ENCODE results near the gene ROBO4. TPM values are rescaled to one million over a fixed set of nuclear protein-coding genes. Genes with fewer than 3 reads are reported as not detected.

The ROBO4 gene
- total and polyA plus RNA-seq, 2 of the 13 experiments (the other 11 are each of a cell fraction or from before 2014, with no cell fraction given), result 0.07 to 1.1 TPM

- no peaks in the 10 kb centered on the region for H3K9me3 ChIP-seq (ENCODE audit: low read length)
- H3K4me3 ChIP-seq (replicated peaks in 1 of 3; ENCODE audit: insufficient read depth in 1 of 3, low read depth in 2 of 3, low read length in 3 of 3), result no peak overlapping the region
- H3K79me2 ChIP-seq (ENCODE audit: insufficient read depth, low read length), result no peaks in the 10 kb centered on the region
- BruUV-seq (replicated peaks), result no TSS peak
- no peak for FAIRE-seq
- DNase-seq (ENCODE audit: low spot score), result no peak
- H3K36me3 ChIP-seq (replicated peaks in 1 of 2; ENCODE audit: control insufficient read depth in 1 of 2, insufficient read depth in 2 of 2, low read length in 2 of 2), result no peaks in the 10 kb centered on the region
- TF ChIP-seq SKIL (CRISPR knock-in tag; IDR thresholded peaks at IDR 0.05; ENCODE audit: borderline replicate concordance), result no peak
- H3K27me3 ChIP-seq (ENCODE audit: control insufficient read depth in 1 of 2, insufficient read depth in 2 of 2, low read length in 2 of 2), result peaks cover 0 to 56% of the 10 kb centered on the region in 2 experiments; a peak in 4 of 5 replicates
- H2AFZ ChIP-seq (ENCODE audit: low read length), result no peak overlapping the region
- H3K27ac ChIP-seq (ENCODE audit: extremely low read length, insufficient read depth, low read length), result no peak overlapping the region
- WGBS (ENCODE audit: low lambda C conversion rate), result 15% methylated on average over 2 of the region's 2 CpGs
- no peak for ATAC-seq
- intact Hi-C loops (cut with micrococcal nuclease; ENCODE audit: unreplicated experiment) (no loop called here), in situ Hi-C loops (cut with HindIII; ENCODE audit: extremely low pct_ligation_motif_present, low pct_unique_long_range_greater_than_20kb) (no loop called here)
- H4K20me1 ChIP-seq (ENCODE audit: insufficient read depth, low read length), result no peaks in the 10 kb centered on the region
- peaks cover 18% of the 10 kb centered on the region for H3K4me1 ChIP-seq (ENCODE audit: insufficient read depth, low read length)
- CTCF ChIA-PET (ENCODE audit: low intra/inter-chr PET ratio, low total read pairs), result no interaction called here
- no peak overlapping the region for H3K9ac ChIP-seq (ENCODE audit: insufficient read depth, low read depth, low read length)
- no peak overlapping the region for H3K4me2 ChIP-seq (ENCODE audit: low read depth, low read length)
- POLR2A ChIA-PET, result no interaction called here
These were observed 7.5 kb downstream of the ROBO4 start for GRCh38 chr11:124890151-124890550.

GRCh38 chr11:124889191-124890091 is 8.2 kb downstream of the ROBO4 start:
- Histone ChIP-seq H3K4me3 (replicated peaks in 1 of 3; ENCODE audit: insufficient read depth in 1 of 3, low read depth in 2 of 3, low read length in 3 of 3) (no peak overlapping the region), H3K9ac (ENCODE audit: insufficient read depth, low read depth, low read length) (no peak overlapping the region), H3K9me3 (ENCODE audit: low read length) (no peaks in the 10 kb centered on the region), H3K4me1 (ENCODE audit: insufficient read depth, low read length) (peaks cover 18% of the 10 kb centered on the region), H3K79me2 (ENCODE audit: insufficient read depth, low read length) (no peaks in the 10 kb centered on the region), H3K4me2 (ENCODE audit: low read depth, low read length) (no peak overlapping the region), H3K36me3 (replicated peaks in 1 of 2; ENCODE audit: control insufficient read depth in 1 of 2, insufficient read depth in 2 of 2, low read length in 2 of 2) (no peaks in the 10 kb centered on the region), H3K27ac (ENCODE audit: extremely low read length, insufficient read depth, low read length) (no peak overlapping the region), H4K20me1 (ENCODE audit: insufficient read depth, low read length) (no peaks in the 10 kb centered on the region), H3K27me3 (ENCODE audit: control insufficient read depth in 1 of 2, insufficient read depth in 2 of 2, low read length in 2 of 2) (peaks cover 0 to 51% of the 10 kb centered on the region in 2 experiments; a peak in 4 of 5 replicates), H2AFZ (ENCODE audit: low read length) (no peak overlapping the region)
- POLR2A ChIA-PET, result no interaction called here
- CTCF ChIA-PET (ENCODE audit: low intra/inter-chr PET ratio, low total read pairs), result no interaction called here
- intact Hi-C loops (cut with micrococcal nuclease; ENCODE audit: unreplicated experiment) (no loop called here), in situ Hi-C loops (cut with HindIII; ENCODE audit: extremely low pct_ligation_motif_present, low pct_unique_long_range_greater_than_20kb) (no loop called here)
- DNase-seq (ENCODE audit: low spot score) (no peak), FAIRE-seq (no peak), ATAC-seq (no peak)
- no TSS peak for BruUV-seq (replicated peaks)
- WGBS (ENCODE audit: low lambda C conversion rate), result 0% methylated on average over 1 of the region's 2 CpGs
- TF ChIP-seq ETS1 (CRISPR knock-in tag; IDR thresholded peaks at IDR 0.05), result no peak
- no peak for TF ChIP-seq TEAD3 (CRISPR knock-in tag; optimal IDR thresholded peaks at IDR 0.05; ENCODE audit: borderline replicate concordance)
- TF ChIP-seq ARHGAP35 (CRISPR knock-in tag; IDR thresholded peaks at IDR 0.05; ENCODE audit: borderline replicate concordance), result no peak
- no peak for TF ChIP-seq ZNF224 (CRISPR knock-in tag; IDR thresholded peaks at IDR 0.05)
- no peak for TF ChIP-seq PRPF4 (IDR thresholded peaks at IDR 0.05; ENCODE audit: low read depth, low read length, poor library complexity, severe bottlenecking)
- no peak for TF ChIP-seq ZNF260 (CRISPR knock-in tag; IDR thresholded peaks at IDR 0.05; ENCODE audit: borderline replicate concordance, low read depth)
- no peak for TF ChIP-seq RAD51 (IDR thresholded peaks at IDR 0.05; ENCODE audit: borderline replicate concordance)
- no peak for TF ChIP-seq KAT2B (IDR thresholded peaks at IDR 0.05; ENCODE audit: borderline replicate concordance, low read depth, low read length)
- no peak for TF ChIP-seq ZNF3 (CRISPR knock-in tag; IDR thresholded peaks at IDR 0.05)
- no peak for TF ChIP-seq KDM5B (CRISPR knock-in tag; IDR thresholded peaks at IDR 0.05; ENCODE audit: borderline replicate concordance)
- TF ChIP-seq CTCF (CRISPR knock-in tag; IDR thresholded peaks at IDR 0.05), result no peak

All from HepG2 (cell line).